IMR-90 (cell line): ENCODE results near the gene FAIM2. TPM values are rescaled to one million over a fixed set of nuclear protein-coding genes. Genes with fewer than 3 reads are reported as not detected.

Experiments used
- ATAC-seq: fragments of 200-7000 bp; cut with Tn5 transposase; 2 replicates; pipeline ENCODE4 v1.9.1; 2020; ENCODE audit warnings: low read depth, mild to moderate bottlenecking, moderate library complexity
- BruUV-seq: library from RNA; stranded (reverse); fragments of 400-500 nt; replicated peaks from 2 replicates; lab custom pipeline; 2021; lab: Mats Ljungman, UMichigan
- CTCF ChIA-PET: fragments of 300-600 bp; formaldehyde crosslinking; extraction: SDS; loops from one replicate; lab custom pipeline; 2021; ENCODE audit warnings: antibody characterized with exemption; lab: Yijun Ruan, JAX
- POLR2A ChIA-PET: fragments of 300-600 bp; sonication (Branson Sonifier 250); formaldehyde crosslinking; loops from one replicate; lab custom pipeline; 2022; ENCODE audit warnings: antibody characterized with exemption; ENCODE audit not compliant: unreplicated experiment; lab: Charles Lee
- DNase-seq: peaks from one replicate; pipeline ENCODE4 v3.0.0; 2013
- H2AFZ ChIP-seq: replicated peaks from 2 replicates; pipeline ENCODE3; 2013; ENCODE audit warnings: low read length, mild to moderate bottlenecking; ENCODE audit not compliant: poor library complexity
- H2AK5ac ChIP-seq: 2 replicates; pipeline ENCODE4 v1.6.1; 2013; ENCODE audit warnings: low read depth, low read length, inconsistent platforms
- H2AK9ac ChIP-seq: replicated peaks from 2 replicates; pipeline ENCODE3; 2013; ENCODE audit warnings: mild to moderate bottlenecking, low read depth, low read length, moderate library complexity; ENCODE audit not compliant: poor library complexity
- H2BK120ac ChIP-seq: 2 replicates; pipeline ENCODE4 v1.6.1; 2013; ENCODE audit warnings: low read depth, low read length, inconsistent platforms
- H2BK15ac ChIP-seq: 3 replicates; pipeline ENCODE4 v1.6.1; 2013; ENCODE audit warnings: low read depth, low read length, inconsistent platforms
- H2BK20ac ChIP-seq: 2 replicates; pipeline ENCODE4 v1.6.1; 2013; ENCODE audit warnings: low read depth, mild to moderate bottlenecking, inconsistent platforms, low read length, moderate library complexity
- H2BK5ac ChIP-seq: 2 replicates; pipeline ENCODE4 v1.6.1; 2013; ENCODE audit warnings: mild to moderate bottlenecking, low read depth, low read length, inconsistent platforms; ENCODE audit not compliant: poor library complexity, severe bottlenecking
- H3K14ac ChIP-seq: replicated peaks from 2 replicates; pipeline ENCODE4 v1.6.1; 2013; ENCODE audit warnings: low read depth, low read length, inconsistent platforms
- H3K18ac ChIP-seq: 2 replicates; pipeline ENCODE4 v1.6.1; 2013; ENCODE audit warnings: low read depth, low read length, control low read depth
- H3K23ac ChIP-seq: 2 replicates; pipeline ENCODE4 v1.6.1; 2013; ENCODE audit warnings: low read depth, low read length, inconsistent platforms
- H3K27ac ChIP-seq: 2 replicates; pipeline ENCODE4 v1.5.1; 2013; ENCODE audit warnings: mild to moderate bottlenecking, control low read depth, low read length; ENCODE audit not compliant: insufficient read depth
- H3K27me3 ChIP-seq: 2 replicates; pipeline ENCODE4 v1.6.1; 2013; ENCODE audit warnings: low read length; ENCODE audit not compliant: control insufficient read depth, insufficient read depth
- H3K36me3 ChIP-seq: 2 replicates; pipeline ENCODE4 v1.6.1; 2013; ENCODE audit warnings: low read length, mixed read lengths; ENCODE audit not compliant: control insufficient read depth, insufficient read depth
- H3K4ac ChIP-seq: 2 replicates; pipeline ENCODE4 v1.6.1; 2013; ENCODE audit warnings: low read depth, low read length, inconsistent platforms
- H3K4me1 ChIP-seq: 2 replicates; pipeline ENCODE4 v1.6.1; 2013; ENCODE audit warnings: low read length, mixed read lengths; ENCODE audit not compliant: control insufficient read depth, insufficient read depth
- H3K4me2 ChIP-seq: 2 replicates; pipeline ENCODE4 v1.6.1; 2013; ENCODE audit warnings: low read depth, mild to moderate bottlenecking, control low read depth, low read length, moderate library complexity
- H3K4me3 ChIP-seq: 2 replicates; pipeline ENCODE4 v1.5.1; 2013; ENCODE audit warnings: low read depth, mild to moderate bottlenecking, control low read depth, low read length, moderate library complexity; ENCODE audit not compliant: insufficient read depth
- H3K56ac ChIP-seq: 2 replicates; pipeline ENCODE4 v1.6.1; 2013; ENCODE audit warnings: low read length, inconsistent platforms; ENCODE audit not compliant: insufficient read depth; ENCODE audit errors: extremely low read depth
- H3K79me1 ChIP-seq, 2 experiments: 2 replicates each; pipeline ENCODE4 v1.6.1; 2013; ENCODE audit warnings: low read length in 2 of 2, inconsistent platforms in 1 of 2, low read depth in 1 of 2
- H3K9ac ChIP-seq: 2 replicates; pipeline ENCODE4 v1.6.1; 2013; ENCODE audit warnings: low read depth, low read length, control low read depth
- H3K9me1 ChIP-seq: 2 replicates; pipeline ENCODE4 v1.6.1; 2013; ENCODE audit warnings: low read length, inconsistent platforms; ENCODE audit not compliant: insufficient read depth
- H3K9me3 ChIP-seq: 2 replicates; pipeline ENCODE4 v1.6.1; 2013; ENCODE audit warnings: low read length; ENCODE audit not compliant: control insufficient read depth, insufficient read depth
- H4K20me1 ChIP-seq: 2 replicates; pipeline ENCODE4 v1.6.1; 2013; ENCODE audit warnings: low read length, inconsistent platforms; ENCODE audit not compliant: insufficient read depth
- H4K5ac ChIP-seq: 2 replicates; pipeline ENCODE4 v1.6.1; 2013; ENCODE audit warnings: mild to moderate bottlenecking, low read depth, low read length, control low read depth
- H4K8ac ChIP-seq, 2 experiments: 2 replicates each; pipeline ENCODE4 v1.6.1; 2013; ENCODE audit warnings: low read depth in 2 of 2, low read length in 2 of 2, control low read depth in 1 of 2, inconsistent platforms in 1 of 2
- H4K91ac ChIP-seq: 2 replicates; pipeline ENCODE4 v1.6.1; 2013; ENCODE audit warnings: low read depth, low read length, inconsistent platforms; ENCODE audit not compliant: insufficient read depth
- CHD1 ChIP-seq: IDR thresholded peaks from 2 replicates; pipeline ENCODE4 v1.6.1; 2012; ENCODE audit warnings: low read depth, low read length, improper control_type of control experiment
- ELK1 ChIP-seq: fragments of 150-350 bp; IDR thresholded peaks from 2 replicates; pipeline ENCODE4 v1.6.1; 2016; ENCODE audit warnings: low read depth, mild to moderate bottlenecking, low read length, moderate library complexity, borderline replicate concordance
- MAZ ChIP-seq: IDR thresholded peaks from 2 replicates; pipeline ENCODE4 v1.6.1; 2012; ENCODE audit warnings: low read depth, mild to moderate bottlenecking, low read length, improper control_type of control experiment, moderate library complexity, borderline replicate concordance
- RCOR1 ChIP-seq: IDR thresholded peaks from 2 replicates; pipeline ENCODE4 v1.6.1; 2012; ENCODE audit warnings: mild to moderate bottlenecking, low read length, improper control_type of control experiment; ENCODE audit not compliant: insufficient replicate concordance
- SMC3 ChIP-seq: fragments of 150-350 bp; IDR thresholded peaks from 2 replicates; pipeline ENCODE4 v1.6.1; 2016; ENCODE audit warnings: low read depth, mild to moderate bottlenecking, antibody characterized with exemption, low read length, moderate library complexity
- WGBS, 2 experiments: methylation state at CpG; one replicate each; pipeline versions ENCODE4 v1.1.5 to v1.1.7; 2013; ENCODE audit warnings: missing lambda C conversion rate in 2 of 2; ENCODE audit not compliant: insufficient read length in 1 of 2; ENCODE audit errors: extremely low coverage in 2 of 2; 5-methylcytosine and 5-hydroxymethylcytosine counted together
- dilution Hi-C: fragments of 300-500 bp; cut with HindIII; formaldehyde crosslinking; loops from one replicate; pipeline ENCODE4 v1.14.3; 2018; ENCODE audit warnings: low sequenced_read_pairs; ENCODE audit not compliant: unreplicated experiment
- in situ Hi-C: fragments of 300-500 bp; cut with MboI; formaldehyde crosslinking; loops from 3 replicates; pipeline ENCODE4 v1.14.3; 2019; ENCODE audit warnings: low sequenced_read_pairs, inconsistent platforms, mixed read lengths
- intact Hi-C: fragments of 100-400 bp; cut with micrococcal nuclease; formaldehyde crosslinking; loops from 2 replicates; pipeline ENCODE4 v1.10.0; 2022
- polyA plus RNA-seq, 3 experiments: library from polyadenylated mRNA; depleted of rRNA; stranded (reverse); fragments of >200 nt; gene quantifications; 2 replicates each; pipeline ENCODE4 v1.2.3, GENCODE V29; 2012; ENCODE audit warnings: low replicate concordance in 1 of 3
- total RNA-seq: library from RNA; depleted of rRNA; stranded (reverse); fragments of >200 nt; gene quantifications from 2 replicates; pipeline ENCODE4 v1.2.3, GENCODE V29; 2012

FAIM2 gene
- total and polyA plus RNA-seq, 2 of the 4 experiments (the other 2 are of a cell fraction): 0.72 to 5.3 TPM

DNA sequence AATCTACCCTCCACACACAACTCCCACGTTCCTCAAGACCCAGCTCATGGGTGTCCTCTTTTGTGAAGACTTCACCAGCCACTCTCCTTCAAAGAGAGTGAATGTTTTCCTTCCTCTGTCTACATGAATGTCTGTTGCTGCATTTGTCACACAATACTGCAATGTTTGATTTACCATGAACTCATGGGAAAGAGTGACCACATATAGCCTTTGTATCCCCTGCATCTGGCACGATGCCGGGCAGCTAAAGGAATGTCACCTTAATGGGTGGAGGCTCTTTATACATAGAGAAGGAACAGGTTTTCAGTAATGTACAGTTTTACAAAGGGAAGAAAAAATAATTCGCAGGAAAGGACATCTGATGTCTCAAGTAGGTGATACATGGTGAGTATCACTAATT lies 48.7 kb downstream of the FAIM2 start:
- H3K9ac ChIP-seq: no peak overlapping the region
- no peaks in the 10 kb centered on the region for H3K36me3 ChIP-seq
- DNase-seq (no peak), ATAC-seq (no peak)
- H3K18ac ChIP-seq: no peak overlapping the region
- H4K20me1 ChIP-seq: no peaks in the 10 kb centered on the region
- no peak overlapping the region for H4K5ac ChIP-seq
- H2BK20ac ChIP-seq: no peak overlapping the region
- no peak overlapping the region for H3K56ac ChIP-seq
- no peaks in the 10 kb centered on the region for H3K9me3 ChIP-seq
- H3K4me2 ChIP-seq: no peak overlapping the region
- WGBS, 2 experiments: 75% methylated on average over 3 of the region's 4 CpGs; no CpG with 5 or more reads in 1 of the 2 experiments
- H3K23ac ChIP-seq: no peak overlapping the region; the same call in 1 of the 2 replicates
- H2BK15ac ChIP-seq: no peak overlapping the region
- H2AK5ac ChIP-seq: no peak overlapping the region
- intact Hi-C loops: no loop called here
- H2BK5ac ChIP-seq: no peak overlapping the region
- BruUV-seq: no TSS peak
- no peak overlapping the region for H2BK120ac ChIP-seq
- H3K4me3 ChIP-seq: no peak overlapping the region
- H4K91ac ChIP-seq: no peak overlapping the region
- H3K14ac ChIP-seq: no peak overlapping the region
- H3K79me1 ChIP-seq: no peaks in the 10 kb centered on the region
- H3K9me1 ChIP-seq: no peaks in the 10 kb centered on the region
- H3K4ac ChIP-seq: no peak overlapping the region
- dilution Hi-C loops: no loop called here
- no peak overlapping the region for H2AK9ac ChIP-seq
- H2AFZ ChIP-seq: no peak overlapping the region
- TF ChIP-seq ELK1: no peak
- no peak for TF ChIP-seq MAZ
- TF ChIP-seq SMC3: no peak
- TF ChIP-seq CHD1: no peak
- TF ChIP-seq RCOR1: no peak
- H3K27ac ChIP-seq: no peak overlapping the region
- POLR2A ChIA-PET: no interaction called here
- in situ Hi-C loops: no loop called here
- CTCF ChIA-PET: no interaction called here
- no peaks in the 10 kb centered on the region for H3K4me1 ChIP-seq
- peaks cover 21% of the 10 kb centered on the region for H3K27me3 ChIP-seq
- no peak overlapping the region for H4K8ac ChIP-seq
